SK-N-MC (cell line): Measurements from ENCODE around the gene CLCN1.

Source experiments
- EZH2 ChIP-seq: fragments of 200-600 bp; sonication (generic); IDR thresholded peaks from one replicate; pipeline ENCODE4 v1.6.1; 2017; ENCODE audit warnings: antibody characterized with exemption
- POLR2AphosphoS5 ChIP-seq: IDR thresholded peaks from 2 replicates; pipeline ENCODE4 v1.6.1; 2012; ENCODE audit warnings: mild to moderate bottlenecking, low read depth, low read length, borderline replicate concordance

DNA sequence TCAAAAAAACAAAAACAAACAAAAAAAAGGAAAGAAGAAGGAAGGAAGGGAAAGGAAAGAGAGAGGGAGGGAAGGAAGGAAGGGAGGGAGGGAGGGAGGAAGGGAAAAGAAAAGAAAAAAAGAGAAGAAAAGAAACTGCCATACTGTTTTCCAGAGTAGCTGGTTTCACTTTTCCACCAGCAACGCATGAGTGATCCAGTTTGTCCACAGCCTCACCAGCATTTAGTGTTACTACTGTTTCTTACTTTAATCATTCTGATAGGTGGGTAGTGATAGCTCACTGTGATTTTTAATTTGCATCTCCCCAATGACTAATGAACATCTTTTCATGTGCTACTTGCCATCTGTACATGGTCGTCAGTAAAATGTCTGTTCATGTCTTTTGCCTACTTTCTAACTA, 43.0 kb upstream of the CLCN1 start:
- TF ChIP-seq POLR2AphosphoS5 (no peak), EZH2 (no peak)
